HEK293 (cell line): Measurements from ENCODE around the gene MS4A14.

Experiments used
- ATF2 ChIP-seq: fragments of 450-650 bp; formaldehyde crosslinking; IDR thresholded peaks from 2 replicates; pipeline ENCODE4 v1.5.1; 2016; ENCODE audit warnings: missing biosample characterization, missing genetic modification characterization, low read depth
- BCL11A ChIP-seq: fragments of 450-650 bp; formaldehyde crosslinking; IDR thresholded peaks from 2 replicates; pipeline ENCODE4 v1.5.1; 2016; ENCODE audit warnings: low read depth, missing biosample characterization, missing genetic modification characterization
- CTCF ChIP-seq: fragments of 450-650 bp; formaldehyde crosslinking; IDR thresholded peaks from 2 replicates; pipeline ENCODE4 v1.5.1; 2016; ENCODE audit warnings: missing biosample characterization, missing genetic modification characterization
- HOXA7 ChIP-seq: sonication (generic); formaldehyde crosslinking; IDR thresholded peaks from 2 replicates; pipeline ENCODE4 v1.8.1; 2022; ENCODE audit warnings: missing genetic modification reagents, borderline replicate concordance
- PATZ1 ChIP-seq: fragments of 450-650 bp; formaldehyde crosslinking; IDR thresholded peaks from 2 replicates; pipeline ENCODE4 v1.5.1; 2016; ENCODE audit warnings: missing biosample characterization, missing genetic modification characterization
- ZNF184 ChIP-seq: fragments of 450-650 bp; IDR thresholded peaks from 2 replicates; pipeline ENCODE4 v1.5.1; 2018; ENCODE audit warnings: missing biosample characterization, mild to moderate bottlenecking, missing genetic modification characterization
- ZNF391 ChIP-seq: fragments of 450-650 bp; formaldehyde crosslinking; IDR thresholded peaks from 2 replicates; pipeline ENCODE4 v1.5.1; 2016; ENCODE audit warnings: low read depth, missing biosample characterization, missing genetic modification characterization, borderline replicate concordance
- ZNF433 ChIP-seq: fragments of 450-650 bp; formaldehyde crosslinking; IDR thresholded peaks from 2 replicates; pipeline ENCODE4 v1.5.1; 2016; ENCODE audit warnings: missing biosample characterization, missing genetic modification characterization, low read depth
- ZNF561 ChIP-seq: fragments of 450-650 bp; IDR thresholded peaks from 2 replicates; pipeline ENCODE4 v1.5.1; 2018; ENCODE audit warnings: missing biosample characterization, missing genetic modification characterization, borderline replicate concordance
- TF ChIP-seq, protein P1 (sequence below): fragments of 450-650 bp; formaldehyde crosslinking; IDR thresholded peaks from 2 replicates; pipeline ENCODE4 v1.5.1; 2017; ENCODE audit warnings: missing biosample characterization, missing genetic modification characterization
- TF ChIP-seq, protein P2 (sequence below): fragments of 450-650 bp; formaldehyde crosslinking; IDR thresholded peaks from 2 replicates; pipeline ENCODE4; 2016; ENCODE audit warnings: missing biosample characterization, missing genetic modification characterization

DNA sequence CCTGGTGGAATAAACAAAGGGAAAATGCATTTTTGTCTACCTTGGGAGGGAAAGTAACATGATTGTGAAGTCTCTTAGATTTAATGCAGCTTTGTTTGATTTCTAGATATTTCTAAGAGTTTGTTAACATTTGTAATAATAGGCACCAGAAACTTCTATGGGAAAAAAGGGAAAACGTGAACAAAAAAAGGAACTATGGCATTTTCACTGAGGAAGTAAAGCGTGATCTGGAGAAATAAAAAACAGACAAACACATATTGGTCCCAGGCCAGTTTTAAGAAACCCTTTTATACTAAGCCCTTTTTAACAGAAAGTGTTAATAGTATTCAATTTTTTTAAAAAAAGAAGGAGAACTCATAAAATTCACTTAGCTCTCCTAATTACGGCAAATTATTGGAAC lies 24.9 kb upstream of the MS4A14 start:
- TF ChIP-seq CTCF (no peak), PATZ1 (no peak), ZNF561 (no peak), HOXA7 (CRISPR knock-in tag) (no peak), ATF2 (tag by site-specific recombination) (no peak), BCL11A (tag by site-specific recombination) (no peak), ZNF433 (tag by site-specific recombination) (no peak), ZNF391 (tag by site-specific recombination) (no peak), ZNF184 (no peak)
- TF ChIP-seq, protein P1, sequence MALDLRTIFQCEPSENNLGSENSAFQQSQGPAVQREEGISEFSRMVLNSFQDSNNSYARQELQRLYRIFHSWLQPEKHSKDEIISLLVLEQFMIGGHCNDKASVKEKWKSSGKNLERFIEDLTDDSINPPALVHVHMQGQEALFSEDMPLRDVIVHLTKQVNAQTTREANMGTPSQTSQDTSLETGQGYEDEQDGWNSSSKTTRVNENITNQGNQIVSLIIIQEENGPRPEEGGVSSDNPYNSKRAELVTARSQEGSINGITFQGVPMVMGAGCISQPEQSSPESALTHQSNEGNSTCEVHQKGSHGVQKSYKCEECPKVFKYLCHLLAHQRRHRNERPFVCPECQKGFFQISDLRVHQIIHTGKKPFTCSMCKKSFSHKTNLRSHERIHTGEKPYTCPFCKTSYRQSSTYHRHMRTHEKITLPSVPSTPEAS (tag by site-specific recombination), result no peak
- TF ChIP-seq, protein P2, sequence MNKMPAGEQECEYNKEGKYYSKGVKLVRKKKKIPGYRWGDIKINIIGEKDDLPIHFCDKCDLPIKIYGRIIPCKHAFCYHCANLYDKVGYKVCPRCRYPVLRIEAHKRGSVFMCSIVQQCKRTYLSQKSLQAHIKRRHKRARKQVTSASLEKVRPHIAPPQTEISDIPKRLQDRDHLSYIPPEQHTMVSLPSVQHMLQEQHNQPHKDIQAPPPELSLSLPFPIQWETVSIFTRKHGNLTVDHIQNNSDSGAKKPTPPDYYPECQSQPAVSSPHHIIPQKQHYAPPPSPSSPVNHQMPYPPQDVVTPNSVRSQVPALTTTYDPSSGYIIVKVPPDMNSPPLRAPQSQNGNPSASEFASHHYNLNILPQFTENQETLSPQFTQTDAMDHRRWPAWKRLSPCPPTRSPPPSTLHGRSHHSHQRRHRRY (tag by site-specific recombination), result no peak
